Amniotic stem cell (primary cell): Measurements from ENCODE around the gene KIF9.
"Not testable (repeated sequence)": the region's sequence is repeated elsewhere in the genome, so short reads cannot be mapped to it uniquely, and the experiment has no call there.

ENCODE experiments used
- DNase-seq: peaks from one replicate; lab custom pipeline; 2025; lab: John Stamatoyannopoulos, UW

The KIF9 gene, protein sequence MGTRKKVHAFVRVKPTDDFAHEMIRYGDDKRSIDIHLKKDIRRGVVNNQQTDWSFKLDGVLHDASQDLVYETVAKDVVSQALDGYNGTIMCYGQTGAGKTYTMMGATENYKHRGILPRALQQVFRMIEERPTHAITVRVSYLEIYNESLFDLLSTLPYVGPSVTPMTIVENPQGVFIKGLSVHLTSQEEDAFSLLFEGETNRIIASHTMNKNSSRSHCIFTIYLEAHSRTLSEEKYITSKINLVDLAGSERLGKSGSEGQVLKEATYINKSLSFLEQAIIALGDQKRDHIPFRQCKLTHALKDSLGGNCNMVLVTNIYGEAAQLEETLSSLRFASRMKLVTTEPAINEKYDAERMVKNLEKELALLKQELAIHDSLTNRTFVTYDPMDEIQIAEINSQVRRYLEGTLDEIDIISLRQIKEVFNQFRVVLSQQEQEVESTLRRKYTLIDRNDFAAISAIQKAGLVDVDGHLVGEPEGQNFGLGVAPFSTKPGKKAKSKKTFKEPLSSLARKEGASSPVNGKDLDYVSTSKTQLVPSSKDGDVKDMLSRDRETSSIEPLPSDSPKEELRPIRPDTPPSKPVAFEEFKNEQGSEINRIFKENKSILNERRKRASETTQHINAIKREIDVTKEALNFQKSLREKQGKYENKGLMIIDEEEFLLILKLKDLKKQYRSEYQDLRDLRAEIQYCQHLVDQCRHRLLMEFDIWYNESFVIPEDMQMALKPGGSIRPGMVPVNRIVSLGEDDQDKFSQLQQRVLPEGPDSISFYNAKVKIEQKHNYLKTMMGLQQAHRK

GRCh38 chr3:47282424-47283192 is at the start of gene KIF9, which contains the start of gene KLHL18:
KIF9 (minus strand) TSS chr3:47282799; CDS start chr3:47277374, 5,425 bp downstream.
KLHL18 (plus strand) TSS chr3:47282944; CDS start chr3:47282966, 22 bp downstream.
- DNase-seq: peak; percentile 95

DNA sequence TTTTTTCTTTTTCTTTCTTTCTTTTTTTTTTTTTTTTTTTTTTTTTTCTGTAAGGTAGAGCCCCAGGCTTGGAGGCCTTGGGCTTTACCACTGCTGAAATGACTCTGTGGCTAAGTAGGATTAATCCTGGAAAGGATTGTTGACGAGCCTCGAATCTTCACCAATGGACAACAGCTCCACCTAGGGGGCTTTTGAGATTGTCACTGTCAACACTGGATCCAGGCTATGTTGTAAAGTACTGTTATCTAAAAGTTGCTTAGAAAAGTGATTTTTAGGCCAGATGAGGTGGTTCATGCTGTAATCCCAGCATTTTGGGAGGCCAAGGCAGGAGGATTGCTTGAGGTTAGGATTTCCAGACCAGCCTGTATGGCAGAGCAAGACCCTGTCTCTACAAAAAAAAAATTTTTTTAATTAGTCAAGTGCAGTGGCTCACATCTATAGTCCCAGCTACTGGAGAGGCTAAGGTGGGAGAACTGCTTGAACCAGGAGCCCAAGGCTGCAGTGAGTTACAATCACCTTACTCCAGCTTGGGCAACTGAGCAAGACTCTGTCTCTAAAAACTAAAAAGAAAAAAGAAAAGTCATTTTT is 41.8 kb upstream of the KIF9 start:
- DNase-seq: peak; percentile 81

GRCh38 chr3:47323431-47324277 is 41.1 kb upstream of the KIF9 start:
- no peak for DNase-seq

- no peak for DNase-seq
Observed at GRCh38 chr3:47319956-47320355, 37.4 kb upstream of the KIF9 start.

- no peak for DNase-seq
Observed at GRCh38 chr3:47318916-47319315, 36.3 kb upstream of the KIF9 start.

DNA sequence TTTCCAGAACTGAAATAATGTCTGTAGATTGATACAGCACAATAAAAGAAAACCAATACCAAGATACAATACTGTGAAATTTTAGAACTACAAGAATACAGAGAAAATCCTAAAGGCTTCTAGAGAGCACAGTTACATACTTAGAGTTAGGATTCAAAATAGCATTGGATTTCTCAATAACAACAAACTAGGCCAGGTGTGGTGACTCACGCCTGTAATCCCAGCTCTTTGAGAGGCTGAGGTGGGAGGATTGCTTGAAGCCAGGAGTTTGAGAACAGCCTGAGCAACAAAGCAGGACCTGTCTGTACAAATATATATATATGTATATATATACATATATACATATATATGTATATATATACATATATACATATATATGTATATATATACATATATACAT is 33.6 kb upstream of the KIF9 start:
- DNase-seq: not testable (repeated sequence)

DNA sequence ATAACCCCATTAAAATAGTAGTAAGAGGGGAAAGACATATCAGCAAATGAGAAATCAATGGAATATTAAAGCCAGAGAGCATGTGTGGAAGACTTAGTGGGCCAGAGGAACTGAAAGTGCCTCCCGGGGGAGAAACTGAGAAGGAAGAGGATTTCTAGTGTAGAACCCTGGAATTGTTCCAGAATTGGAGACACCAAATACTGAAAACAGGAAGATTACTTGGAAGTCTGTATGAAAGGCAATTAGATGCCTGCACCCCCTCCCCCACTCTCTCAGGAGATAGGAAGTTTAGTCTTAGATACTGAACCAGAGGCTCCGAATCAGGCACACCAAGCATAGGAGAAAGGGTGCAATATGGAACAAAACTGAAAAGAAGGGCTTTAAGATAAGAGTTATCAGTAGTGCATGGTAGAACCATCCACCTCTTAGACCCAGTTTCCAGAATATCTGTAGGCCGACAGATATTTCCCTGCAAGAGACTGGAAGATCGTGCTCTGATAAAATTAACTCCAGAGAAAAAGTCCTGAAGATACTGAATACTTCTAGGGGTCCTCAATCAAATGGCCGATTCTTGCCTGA is 32.6 kb upstream of the KIF9 start:
- no peak for DNase-seq

DNA sequence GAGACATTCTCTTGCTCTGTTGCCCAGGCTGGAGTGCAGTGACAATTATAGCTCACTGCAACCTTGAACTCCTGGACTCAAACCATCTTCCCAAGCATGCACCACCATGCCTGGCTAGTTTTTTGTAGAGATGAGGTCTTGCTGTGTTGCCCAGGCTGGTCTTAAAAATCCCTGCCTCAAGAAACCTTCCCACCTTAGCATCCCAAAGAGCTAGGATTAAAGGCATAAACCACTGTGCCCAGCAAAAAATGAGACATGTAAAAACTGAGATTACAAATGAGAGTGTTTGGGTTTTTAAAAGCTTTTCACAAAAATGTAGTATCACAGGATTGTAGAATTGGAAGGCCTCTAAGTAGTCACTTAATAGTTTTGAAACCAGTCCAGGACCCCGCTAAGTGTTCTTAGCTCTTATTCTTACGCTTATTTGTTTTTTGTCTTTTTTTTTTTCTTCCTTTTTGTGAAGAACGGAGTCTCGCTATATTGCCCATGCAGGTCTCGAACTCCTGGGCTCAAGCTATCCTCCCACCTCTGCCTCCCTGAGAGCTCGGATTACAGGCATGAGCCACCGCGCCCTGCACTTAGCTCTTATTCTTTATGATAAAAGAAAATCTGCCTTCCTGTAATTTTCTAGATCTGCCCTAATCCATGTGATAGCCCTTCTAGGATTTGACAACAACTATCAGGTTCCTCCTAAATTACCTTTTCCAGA is 31.6 kb upstream of the KIF9 start:
- DNase-seq: no peak

GRCh38 chr3:47313341-47314055 is 30.9 kb upstream of the KIF9 start:
- no peak for DNase-seq

DNA sequence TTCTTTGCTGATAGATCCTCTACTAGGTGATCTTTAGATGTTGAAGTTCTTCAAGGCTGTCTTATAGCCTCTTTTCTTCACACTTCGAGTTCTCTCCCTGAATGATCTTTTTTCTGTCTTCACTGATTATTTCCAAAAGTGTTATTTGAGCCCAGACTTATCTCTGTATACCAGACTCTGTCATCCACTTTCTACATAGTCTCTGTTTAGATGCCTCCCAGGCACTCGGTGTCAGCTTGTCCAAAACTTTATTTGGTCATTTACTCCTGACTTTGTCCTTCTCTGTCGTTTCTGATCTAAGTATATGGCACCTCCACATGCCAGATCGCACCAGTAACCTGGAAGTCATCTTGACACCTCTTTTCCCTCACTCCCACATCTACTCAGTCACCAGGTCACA is 27.8 kb upstream of the KIF9 start:
- no peak for DNase-seq

DNA sequence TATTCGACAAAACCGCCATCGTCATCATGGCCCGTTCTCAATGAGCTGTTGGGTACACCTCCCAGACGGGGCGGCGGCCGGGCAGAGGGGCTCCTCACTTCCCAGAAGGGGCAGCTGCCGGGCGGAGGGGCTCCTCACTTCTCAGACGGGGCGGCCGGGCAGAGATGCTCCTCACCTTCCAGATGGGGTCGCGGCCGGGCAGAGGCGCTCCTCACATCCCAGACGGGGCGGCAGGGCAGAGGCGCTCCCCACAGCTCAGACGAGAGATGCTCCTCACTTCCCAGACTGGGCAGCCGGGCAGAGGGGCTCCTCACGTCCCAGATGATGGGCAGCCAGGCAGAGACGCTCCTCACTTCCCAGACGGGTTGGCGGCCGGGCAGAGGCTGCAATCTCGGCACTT is 26.6 kb upstream of the KIF9 start:
- DNase-seq: not testable (repeated sequence)

DNA sequence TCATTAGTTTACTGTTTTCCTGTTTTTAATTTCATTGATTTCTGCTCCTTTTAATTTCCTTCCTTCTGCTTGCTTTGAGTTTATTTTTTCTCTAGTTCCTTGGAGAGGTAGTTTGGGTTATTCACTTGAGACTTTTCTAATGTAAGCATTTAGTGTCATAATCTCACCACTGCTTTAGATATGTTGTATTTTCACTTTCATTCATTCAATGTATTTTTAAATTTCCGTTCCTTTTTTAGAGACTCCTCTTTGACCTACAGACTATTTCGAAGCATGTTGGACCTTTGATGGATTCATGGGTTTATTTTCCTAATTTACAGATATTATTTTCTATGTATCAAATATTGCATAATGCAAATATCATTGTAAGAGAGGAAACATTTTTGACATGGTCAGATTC is 23.4 kb upstream of the KIF9 start:
- no peak for DNase-seq

DNA sequence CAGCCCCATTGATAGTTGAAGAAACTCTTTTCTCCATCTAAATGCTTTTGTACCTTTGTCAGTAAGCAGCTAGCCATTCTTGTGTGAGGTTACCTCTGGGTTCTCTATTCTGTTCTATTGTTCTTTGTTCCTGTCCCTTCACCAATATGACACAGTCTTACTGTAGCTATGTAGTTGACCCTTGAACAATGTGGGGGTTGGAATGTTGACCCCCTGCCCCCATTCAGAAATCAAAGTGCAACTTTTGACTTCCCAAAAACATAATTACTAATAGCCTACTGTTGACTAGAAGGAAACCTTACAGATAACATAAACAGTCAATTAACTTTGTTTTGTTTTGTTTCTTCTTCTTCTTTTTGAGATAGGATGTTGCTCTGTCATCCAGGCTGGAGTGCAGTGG is 18.9 kb upstream of the KIF9 start:
- no peak for DNase-seq

DNA sequence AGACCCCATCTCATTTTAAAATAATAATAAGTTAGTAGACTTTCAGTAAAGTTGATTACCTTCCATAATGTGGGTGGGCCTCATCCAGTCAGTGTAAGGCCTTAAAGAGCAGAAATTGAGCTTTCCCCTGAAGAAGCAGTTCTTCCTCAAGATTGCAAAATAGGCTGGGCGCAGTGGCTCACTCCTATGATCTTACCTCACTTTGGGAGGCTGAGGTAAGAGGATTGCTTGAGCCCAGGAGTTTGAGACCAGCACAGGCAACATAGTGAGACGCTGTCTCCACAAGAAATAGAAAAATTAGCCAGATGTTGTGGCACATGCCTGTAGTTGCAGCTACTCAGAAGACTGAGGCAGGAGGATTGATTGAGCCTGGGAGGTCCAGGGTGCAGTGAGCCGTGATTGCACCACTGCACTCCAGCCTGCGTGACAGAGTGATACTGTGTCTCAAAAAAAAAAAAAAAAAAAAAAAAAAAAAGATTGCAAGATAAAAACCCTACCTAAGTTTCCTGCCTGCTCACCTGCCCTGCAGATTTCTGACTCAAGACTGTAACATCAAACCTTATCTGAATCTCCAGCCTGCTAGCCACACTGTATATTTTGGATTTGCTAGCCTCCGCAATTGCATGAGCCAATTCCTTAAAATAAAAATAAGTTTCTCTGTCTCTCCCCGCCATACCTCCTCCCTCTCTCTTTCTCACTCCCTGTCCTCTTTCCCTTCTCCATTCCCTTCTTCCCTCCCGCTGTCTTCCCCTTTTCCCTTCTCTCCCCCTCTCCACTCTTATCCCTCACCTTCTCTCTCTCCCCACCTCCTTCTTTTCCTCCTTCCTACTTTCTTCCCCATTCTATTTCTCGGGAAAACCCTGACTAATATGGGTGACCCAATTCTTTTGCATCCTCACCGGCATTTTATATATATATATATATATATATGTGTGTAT is 17.1 kb upstream of the KIF9 start:
- no peak for DNase-seq

DNA sequence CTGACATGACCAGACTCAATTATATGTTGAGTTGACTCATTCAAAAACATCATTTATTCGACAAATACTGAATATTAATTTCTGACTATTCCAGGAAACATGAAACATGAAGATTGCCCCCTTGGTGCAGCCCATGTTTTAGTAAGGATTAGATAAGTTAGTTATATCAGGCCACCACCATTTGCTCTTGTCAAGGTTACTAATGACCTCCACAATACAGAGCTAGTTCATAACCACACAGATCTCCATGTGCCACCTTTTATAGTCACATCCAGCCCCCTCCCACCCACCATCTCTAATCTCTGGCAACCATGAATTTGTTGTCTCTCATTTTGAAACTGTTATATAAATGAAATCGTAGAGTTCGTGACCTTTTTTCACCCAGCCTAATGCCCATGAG is 15.8 kb upstream of the KIF9 start:
- DNase-seq: no peak

GRCh38 chr3:47296562-47297302 is 14.1 kb upstream of the KIF9 start:
- no peak for DNase-seq

DNA sequence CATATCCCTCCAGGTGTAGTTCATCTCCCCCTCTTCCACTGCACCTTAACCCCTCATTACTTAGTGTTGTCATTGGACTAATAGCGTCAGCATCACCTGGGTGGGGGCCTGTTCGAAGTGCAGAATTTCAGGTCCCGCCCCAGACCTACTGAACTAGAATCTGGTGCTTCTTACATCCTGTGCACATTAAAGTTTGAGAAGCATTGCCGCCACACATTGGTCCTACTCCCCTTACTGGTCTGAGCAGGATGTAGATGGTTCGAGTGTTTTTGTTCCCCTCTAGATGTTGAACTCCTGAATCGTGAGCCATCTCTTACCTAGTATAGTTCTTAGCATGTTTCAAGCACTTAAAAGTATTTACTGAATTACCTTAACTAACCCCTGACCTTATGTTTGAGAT is 13.4 kb upstream of the KIF9 start:
- DNase-seq: no peak

- DNase-seq: no peak
Observed at GRCh38 chr3:47295322-47295721, 12.7 kb upstream of the KIF9 start.
